GM19023 (cell line): ENCODE measurements around the gene XK.
"Not testable (repeated sequence)": the region's sequence is repeated elsewhere in the genome, so short reads cannot be mapped to it uniquely, and the experiment has no call there.

Experiments
- ATAC-seq: cut with Tn5 transposase; IDR thresholded peaks from one replicate; pipeline ENCODE4 v1.9.1; 2021; ENCODE audit warnings: mild to moderate bottlenecking, moderate library complexity; ENCODE audit not compliant: unreplicated experiment

The XK gene, protein sequence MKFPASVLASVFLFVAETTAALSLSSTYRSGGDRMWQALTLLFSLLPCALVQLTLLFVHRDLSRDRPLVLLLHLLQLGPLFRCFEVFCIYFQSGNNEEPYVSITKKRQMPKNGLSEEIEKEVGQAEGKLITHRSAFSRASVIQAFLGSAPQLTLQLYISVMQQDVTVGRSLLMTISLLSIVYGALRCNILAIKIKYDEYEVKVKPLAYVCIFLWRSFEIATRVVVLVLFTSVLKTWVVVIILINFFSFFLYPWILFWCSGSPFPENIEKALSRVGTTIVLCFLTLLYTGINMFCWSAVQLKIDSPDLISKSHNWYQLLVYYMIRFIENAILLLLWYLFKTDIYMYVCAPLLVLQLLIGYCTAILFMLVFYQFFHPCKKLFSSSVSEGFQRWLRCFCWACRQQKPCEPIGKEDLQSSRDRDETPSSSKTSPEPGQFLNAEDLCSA

GRCh38 chrX:37685381-37686359 is at the start of gene XK:
TSS of gene XK (plus strand) at chrX:37685791. CDS start at chrX:37685962, 171 bp downstream.
- ATAC-seq, result peak; percentile 70

DNA sequence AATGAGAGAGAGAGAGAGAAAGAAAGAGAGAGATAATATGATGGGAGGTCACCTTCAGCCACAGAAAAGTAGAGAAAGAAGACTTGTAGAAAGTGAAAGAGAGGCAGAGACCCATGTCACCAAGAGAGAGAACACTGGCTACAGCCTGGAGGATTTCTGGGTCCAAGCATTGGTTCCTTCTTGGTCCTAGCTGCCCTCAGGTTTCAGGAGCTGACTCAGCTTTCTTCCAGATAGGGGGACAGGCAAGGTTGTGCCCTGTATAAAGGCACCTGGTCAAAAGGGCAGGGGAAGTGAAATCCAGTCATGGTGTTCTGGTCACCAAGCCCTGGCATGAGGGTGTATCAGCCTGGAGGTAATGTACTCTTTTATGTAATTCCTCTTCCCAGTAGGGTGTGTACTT is 47.5 kb upstream of the XK start:
- ATAC-seq, result no peak

DNA sequence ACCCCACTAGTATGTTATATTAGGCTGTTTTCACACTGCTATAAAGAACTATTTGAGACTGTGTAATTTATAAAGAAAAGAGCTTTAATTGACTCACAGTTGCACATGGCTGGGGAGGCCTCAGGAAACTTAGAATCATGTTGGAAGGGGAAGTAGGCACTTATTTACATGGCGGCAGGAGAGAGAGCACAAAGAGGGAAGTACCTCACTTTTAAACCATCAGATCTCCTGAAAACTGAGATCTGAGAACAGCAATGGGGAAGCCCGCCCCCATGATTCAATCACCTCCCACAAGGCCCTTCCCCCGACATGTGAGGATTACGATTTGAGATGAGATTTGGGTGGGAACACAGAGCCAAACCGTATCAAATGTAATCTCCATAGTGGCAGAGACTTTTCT is 45.4 kb upstream of the XK start:
- ATAC-seq, result no peak

GRCh38 chrX:37641859-37642258 is 43.7 kb upstream of the XK start:
- no peak for ATAC-seq

- ATAC-seq, result no peak
Measured at GRCh38 chrX:37644381-37645305, 40.9 kb upstream of the XK start.

- no peak for ATAC-seq
Measured at GRCh38 chrX:37646254-37646653, 39.3 kb upstream of the XK start.

GRCh38 chrX:37650879-37651278 is 34.7 kb upstream of the XK start:
- not testable (repeated sequence) for ATAC-seq

- no peak for ATAC-seq
Measured at GRCh38 chrX:37651921-37652452, 33.6 kb upstream of the XK start.

GRCh38 chrX:37652589-37653231 is 32.9 kb upstream of the XK start:
- no peak for ATAC-seq

DNA sequence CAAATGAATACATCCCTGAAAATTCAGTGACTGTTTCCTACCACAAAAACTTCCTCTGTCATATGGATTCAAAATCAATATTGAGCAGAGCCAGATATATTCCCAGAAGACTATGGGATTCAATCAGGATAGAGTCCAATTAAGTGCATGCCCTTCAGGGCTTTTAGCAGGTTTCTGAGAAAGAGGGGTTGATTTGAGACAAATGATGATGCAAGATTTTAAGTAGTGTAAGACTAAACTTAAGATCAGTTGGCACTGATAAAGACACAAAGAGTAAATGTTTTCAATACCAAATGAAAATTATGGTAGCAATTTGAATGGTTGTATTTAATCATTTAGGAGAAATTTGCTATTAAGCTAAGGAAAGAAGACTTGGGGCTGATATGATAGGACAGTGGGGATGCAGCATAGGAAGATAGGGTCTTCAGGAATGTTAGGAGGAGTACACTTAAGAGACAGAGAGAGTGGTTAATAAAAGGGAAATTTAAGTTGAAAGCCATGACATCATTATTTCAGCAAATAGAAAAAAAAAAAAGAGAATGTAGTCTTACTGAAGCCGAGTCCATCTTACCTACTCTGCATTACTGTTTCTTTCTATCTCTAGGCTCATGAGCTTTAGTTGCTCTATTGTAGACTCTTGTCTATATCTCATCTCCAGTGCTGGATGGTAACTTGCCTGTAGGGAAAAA is 32.0 kb upstream of the XK start:
- ATAC-seq, result no peak

GRCh38 chrX:37658343-37659030 is 27.1 kb upstream of the XK start:
- ATAC-seq, result no peak

GRCh38 chrX:37659047-37659446 is 26.5 kb upstream of the XK start:
- ATAC-seq, result no peak

DNA sequence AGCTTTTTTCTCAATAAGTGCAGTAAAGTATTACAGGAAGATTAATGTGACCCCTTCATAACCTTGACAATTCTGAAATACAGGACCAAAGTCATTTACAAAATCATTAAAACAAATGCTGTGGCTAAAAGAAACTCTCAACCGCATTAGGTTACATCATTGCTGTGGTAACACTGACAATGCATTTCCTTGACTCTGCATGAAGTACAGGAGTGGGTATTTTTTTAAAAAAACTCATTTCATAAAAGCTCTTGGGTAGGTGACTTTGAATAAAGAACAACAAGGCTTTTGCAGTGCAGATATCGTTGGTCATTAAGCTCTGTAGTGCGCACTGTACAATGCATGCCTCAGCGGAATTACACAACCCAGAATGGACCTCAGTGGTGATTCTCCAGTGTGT is 23.4 kb upstream of the XK start:
- ATAC-seq, result no peak

- ATAC-seq, result no peak
Measured at GRCh38 chrX:37666516-37666915, 19.1 kb upstream of the XK start.

DNA sequence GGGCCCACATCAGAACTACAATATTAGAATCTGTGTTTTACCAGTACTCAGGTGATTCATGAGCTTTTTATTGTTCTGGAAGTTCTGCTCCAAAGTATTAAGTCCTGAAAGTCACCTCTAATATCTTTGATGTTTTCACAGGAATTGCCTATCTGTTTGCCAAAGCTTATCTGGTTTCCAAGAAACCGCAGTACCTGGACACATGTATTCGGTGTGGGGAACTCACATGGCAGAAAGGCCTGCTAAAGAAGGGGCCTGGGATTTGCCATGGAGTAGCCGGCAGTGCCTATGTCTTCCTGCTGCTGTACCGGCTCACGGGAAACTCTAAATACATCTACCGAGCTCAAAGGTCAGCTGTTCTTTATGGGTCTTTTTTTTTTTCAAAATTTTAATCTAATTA is 18.4 kb upstream of the XK start:
- ATAC-seq, result no peak

GRCh38 chrX:37672563-37672962 is 13.0 kb upstream of the XK start:
- ATAC-seq, result no peak

GRCh38 chrX:37676811-37677210 is 8.8 kb upstream of the XK start:
- no peak for ATAC-seq

DNA sequence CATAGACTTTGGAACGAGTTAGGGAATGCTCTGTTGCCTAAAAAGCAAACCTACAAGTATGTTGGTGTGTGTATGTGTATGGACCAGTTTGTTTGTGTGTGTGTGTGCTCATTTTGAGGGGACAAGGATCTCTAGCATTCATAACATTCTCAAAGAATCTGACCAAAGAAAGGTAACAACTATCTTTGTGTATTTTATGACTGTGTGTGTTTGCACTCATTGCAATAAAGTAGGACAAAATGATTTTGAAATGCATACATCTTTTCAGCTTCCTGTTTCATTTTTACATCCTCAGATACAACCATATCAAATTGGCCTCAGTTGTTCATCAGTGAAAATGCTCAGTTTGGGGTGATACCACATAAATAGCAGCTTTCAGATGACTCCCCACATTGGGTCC is 8.3 kb upstream of the XK start:
- ATAC-seq, result no peak

DNA sequence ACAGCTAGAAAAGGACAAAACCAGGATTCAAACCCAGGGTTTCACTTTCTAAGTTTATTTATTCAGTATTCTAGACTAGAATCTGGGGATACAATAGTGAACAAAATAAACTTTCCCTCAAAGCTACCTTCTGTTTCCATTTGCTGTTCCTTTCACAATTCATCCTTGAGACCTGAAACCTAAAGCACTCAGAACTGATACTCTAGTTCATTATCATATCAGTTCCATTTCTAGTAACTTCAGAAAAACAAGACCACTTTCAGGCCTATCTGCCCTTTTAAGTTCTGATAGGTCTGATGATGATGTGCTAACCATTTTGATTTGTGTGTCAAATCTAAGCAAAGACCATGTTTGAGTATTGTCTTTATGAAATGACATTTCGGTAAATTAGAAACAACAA is 7.8 kb upstream of the XK start:
- ATAC-seq, result peak; percentile 77
